Colon (tissue), 2 donors: ENCODE results near the gene LRRC66.

ENCODE experiments used
- FAIRE-seq: peaks from 2 replicates; lab custom pipeline; 2012; peaks lifted over from hg19 to GRCh38; lab: Jason Lieb, UNC
- donor health status: control.
- donor health status: control.

Gene LRRC66

DNA sequence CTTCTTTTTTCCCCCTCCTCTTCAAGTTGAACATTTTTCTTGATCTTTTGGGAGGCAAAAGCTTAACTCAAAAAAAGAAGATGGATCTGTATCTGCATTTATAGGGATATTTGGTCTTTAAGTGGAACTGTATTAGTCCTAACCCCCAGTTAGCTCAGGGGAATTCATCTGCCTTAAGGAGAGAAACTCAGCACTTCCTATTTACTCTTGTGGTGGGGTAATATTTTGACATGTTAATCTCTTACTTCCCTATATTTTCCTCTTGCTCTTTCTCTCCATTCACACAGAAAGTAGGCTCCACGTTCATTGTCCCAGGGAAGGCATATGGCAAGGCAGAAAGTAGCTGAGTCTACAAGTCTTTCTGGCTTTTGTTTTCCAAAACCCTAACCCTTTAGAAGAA lies 5.3 kb downstream of the LRRC66 start:
- FAIRE-seq = no peak

DNA sequence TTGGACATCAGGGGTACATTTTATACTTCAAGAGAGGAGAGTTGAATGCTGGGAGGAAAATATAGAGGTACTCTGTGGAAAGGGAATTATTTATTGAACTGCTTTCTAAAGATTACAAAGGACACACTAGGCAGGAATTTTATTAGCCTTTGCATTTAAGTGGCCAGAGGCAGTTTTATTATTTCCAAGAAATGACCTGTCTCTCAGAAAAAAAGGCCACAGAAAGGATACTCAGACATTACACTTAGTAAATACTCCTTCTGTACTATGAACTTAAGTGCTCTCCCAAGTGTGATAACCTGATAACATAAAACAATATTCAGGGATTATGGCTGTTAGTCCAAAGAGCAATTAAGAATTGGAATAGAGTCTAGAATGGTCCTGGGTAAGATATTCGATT lies 7.5 kb downstream of the LRRC66 start:
- FAIRE-seq = no peak

DNA sequence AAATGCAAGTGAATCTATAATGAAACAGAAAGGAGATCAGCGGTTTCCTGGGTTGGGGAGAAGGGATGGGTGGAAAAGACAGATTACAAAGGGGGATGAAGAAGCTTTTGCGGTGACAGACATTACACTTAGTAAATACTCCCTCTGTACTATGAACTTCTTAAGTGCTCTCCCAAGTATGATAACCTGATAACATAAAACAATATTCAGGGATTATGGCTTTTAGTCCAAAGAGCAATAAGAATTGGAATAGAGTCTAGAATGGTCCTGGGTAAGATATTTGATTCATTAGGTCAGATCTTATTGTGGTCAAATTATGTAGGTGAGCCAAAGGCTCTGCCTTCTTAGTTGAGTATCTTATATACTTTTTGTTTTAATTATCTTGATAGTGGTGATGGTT lies 9.2 kb downstream of the LRRC66 start:
- FAIRE-seq = no peak

DNA sequence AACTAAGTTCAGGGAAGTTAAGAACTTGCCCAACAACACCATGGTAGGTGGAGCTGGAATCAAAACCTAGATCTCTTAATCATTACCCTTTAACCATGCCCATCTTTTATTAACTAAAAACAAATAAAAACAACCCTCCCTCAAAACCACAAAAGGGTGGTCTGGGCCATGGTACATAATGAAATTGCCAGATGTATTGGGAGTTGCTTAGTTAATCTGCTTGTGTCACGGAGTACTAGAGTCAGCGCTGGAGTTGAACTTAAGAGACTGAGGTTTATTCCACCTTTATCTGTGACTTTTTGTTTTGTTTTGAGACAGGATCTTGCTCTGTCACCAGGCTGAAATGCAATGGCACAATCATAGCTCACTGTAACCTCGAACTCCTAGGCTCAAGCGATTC lies 13.3 kb downstream of the LRRC66 start:
- no peak for FAIRE-seq

DNA sequence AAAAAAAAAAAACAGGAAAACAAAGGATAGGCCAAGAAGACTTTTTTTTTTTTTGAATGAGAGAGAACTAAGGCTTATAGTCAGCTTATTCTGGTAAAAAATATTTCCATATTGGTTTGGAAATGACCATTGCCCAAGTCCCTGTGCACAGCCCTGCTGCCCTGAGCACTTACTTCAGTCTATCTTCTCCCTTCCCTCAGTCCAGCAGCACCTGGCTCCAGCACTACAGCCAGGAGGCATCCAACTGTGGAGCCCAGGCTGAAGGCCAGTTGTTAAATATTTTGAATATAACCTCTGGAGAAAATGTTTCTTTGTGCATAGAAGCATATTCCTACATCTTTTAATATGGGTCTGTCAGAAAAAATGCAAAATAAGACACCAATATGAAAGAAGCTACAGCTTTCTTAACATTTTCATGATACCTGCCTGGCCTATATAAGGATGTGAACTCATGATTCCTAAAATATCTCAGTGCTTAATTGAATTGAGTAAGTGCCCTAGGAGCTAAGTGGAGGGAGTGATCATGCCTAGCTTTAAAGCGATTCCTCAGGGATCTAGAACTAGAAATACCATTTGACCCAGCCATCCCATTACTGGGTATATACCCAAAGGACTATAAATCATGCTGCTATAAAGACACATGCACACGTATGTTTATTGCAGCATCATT lies 14.4 kb downstream of the LRRC66 start:
- no peak for FAIRE-seq

DNA sequence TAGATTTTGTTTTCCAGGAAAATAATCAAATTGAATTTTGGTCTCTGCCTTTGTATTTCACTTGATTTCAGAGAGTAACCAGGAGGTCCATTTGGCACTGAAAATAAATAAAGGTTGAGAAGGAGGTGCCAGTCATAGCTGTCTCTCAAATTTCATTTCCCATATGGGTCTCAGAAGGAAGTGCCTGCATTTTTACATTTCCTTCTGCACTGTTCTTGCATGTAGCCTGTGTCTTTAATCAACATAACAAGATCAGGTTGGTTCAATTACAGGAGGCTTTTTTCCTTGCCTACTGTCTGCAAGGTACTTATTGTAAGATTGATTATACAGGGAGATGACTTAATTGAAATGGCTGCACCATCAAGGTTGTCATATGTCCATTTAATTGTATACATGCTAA lies 15.7 kb downstream of the LRRC66 start:
- FAIRE-seq = no peak

DNA sequence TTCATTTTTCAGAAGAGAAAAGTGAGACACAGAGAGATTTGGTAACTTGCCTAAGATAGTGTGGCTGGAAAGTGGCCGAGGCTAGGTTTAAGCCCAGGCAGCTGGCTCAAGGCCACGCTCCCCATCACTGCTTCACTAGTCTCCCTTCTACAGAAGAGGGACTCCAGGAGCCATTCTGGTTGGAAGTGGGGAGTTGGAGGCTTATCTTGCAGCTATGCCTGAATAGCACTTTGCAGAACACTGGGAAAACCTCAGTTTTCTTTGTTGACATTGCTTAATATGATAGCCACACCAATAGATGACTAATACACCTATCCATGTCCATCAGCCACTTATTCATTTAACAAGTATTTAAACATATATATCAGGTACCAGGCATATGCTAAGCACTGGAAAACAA lies 18.5 kb downstream of the LRRC66 start:
- FAIRE-seq = no peak

DNA sequence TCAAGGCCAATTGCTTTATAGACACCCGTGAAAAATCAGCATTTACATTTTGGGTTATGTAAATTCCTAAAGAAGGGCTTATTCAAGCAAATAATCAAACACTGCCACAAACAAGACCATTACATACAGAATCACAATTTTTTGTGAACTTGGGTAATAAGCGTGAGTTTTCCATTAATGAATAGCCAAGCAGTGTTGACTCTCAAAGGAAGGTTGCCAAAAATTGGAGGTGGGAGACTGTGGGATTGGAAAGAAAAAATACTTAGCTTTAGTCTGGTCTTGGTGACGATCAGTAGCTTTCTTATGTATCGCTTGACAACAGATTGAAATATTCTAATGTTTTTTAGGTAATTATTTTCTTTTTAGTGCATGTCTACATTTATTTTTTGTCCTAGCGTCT lies 20.9 kb downstream of the LRRC66 start:
- FAIRE-seq = no peak

DNA sequence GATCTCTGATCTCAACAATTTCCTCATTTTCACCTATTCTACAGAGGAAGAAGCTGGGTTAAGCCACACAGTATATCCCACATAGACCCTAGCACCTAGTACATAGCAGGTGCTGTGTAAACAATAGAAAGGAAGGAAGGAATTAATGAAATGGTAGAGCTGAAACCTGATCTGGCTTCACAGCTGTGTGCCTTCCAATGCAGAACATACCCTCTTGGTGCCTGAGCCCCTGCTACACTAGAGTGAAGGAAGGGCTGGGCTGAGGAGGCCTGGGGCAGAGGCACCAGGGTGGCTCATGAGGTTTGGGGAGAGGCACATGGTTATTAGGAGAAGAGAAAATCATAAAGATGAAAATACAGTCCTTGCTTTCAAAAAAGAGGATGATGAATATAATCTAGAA lies 21.3 kb downstream of the LRRC66 start:
- FAIRE-seq = no peak

DNA sequence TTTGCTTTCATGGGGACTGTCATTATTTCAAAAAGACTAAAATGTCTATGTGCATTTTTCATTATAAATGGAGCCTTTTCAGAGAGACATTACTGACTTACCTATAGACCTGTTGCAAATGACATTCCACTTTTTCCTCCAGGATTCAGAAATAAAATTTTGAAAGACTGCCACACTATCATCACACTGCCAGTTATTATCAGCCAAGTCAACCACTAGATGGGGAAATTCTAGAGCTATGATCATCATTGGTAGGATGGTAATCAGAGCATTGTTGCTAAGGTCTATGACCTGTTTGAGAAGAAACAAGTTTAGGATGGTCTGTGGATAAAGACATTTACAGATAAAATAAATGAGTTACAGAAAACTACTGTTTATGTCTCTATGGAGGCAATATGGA lies 22.5 kb downstream of the LRRC66 start:
- no peak for FAIRE-seq

DNA sequence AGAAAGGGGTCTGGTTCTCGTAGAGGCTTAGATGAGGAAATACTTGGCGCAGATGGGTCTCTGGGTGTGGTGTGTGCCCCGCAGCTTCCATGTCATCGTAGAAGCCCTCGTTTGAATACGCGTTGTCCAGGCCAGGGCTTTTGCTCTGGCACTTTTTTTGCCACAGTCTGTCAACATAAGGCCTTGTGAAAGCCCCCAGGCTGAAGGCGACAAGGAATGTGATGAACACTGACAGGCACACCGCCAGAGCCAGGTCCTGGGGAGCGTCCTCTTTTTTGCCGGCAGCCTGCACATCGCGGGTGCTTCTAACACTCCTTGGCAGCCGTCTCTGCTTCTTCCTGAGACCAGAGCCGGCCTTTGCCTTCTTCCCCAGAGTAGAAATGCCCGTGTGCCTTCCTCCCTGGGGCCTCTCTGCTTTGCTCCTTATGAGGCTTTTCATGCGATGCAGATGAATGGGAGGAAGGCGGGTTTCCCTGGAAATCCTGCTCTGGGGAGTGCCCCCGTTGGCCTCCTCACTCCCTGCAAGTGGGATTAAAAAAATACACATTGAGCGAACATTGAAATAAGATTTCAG lies 24.4 kb downstream of the LRRC66 start:
- FAIRE-seq = no peak

DNA sequence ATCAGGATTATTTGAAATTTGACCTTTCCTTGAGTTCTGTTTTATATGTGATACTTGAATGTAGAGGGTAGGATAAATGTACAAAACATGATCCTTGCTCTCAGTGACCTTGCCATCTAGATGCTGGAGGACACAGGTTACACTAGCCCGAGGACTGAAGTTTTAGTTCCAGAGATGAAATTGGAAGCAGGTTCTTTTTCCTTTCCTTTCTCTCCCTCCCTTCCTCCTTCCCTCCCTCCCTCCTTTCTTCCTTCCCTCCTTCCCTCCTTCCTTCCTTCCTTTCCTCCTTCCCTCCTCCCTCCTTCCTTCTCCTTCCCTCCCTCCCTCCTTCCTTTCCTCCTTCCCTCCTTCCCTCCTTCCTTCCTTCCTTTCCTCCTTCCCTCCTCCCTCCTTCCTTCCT lies 54.3 kb downstream of the LRRC66 start:
- FAIRE-seq = no peak

DNA sequence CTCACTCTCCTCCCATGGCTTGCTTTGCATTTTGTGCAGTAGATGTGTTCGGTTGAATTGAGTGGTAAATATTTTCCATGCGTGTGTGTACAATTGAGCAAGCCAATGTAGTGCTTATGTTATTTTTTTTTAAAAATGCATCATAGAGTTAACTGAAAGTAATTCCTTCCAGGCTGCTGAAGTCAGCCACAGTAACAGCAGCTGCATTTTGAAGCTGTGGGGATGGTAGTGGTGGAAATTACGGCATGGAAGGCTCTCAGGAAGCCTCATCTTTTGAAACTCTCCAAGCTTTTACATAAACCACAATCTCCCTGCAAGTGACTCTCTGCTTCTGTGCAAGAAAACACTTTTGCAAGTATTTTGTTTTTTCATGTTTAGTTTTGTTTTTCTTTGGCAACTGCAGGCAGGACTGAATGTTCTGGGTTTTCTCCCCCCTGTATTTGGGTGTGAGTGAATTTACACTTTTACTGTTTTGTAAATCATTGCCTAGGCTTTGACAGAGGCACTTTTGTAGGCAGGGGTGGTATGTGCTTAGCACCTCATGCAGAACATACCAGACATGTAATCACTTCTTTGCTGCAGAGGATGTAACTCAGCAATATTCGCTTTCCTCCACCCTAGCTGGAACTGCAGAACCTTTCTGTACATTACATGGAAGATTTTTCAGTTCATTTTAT lies 56.2 kb downstream of the LRRC66 start:
- FAIRE-seq = no peak

DNA sequence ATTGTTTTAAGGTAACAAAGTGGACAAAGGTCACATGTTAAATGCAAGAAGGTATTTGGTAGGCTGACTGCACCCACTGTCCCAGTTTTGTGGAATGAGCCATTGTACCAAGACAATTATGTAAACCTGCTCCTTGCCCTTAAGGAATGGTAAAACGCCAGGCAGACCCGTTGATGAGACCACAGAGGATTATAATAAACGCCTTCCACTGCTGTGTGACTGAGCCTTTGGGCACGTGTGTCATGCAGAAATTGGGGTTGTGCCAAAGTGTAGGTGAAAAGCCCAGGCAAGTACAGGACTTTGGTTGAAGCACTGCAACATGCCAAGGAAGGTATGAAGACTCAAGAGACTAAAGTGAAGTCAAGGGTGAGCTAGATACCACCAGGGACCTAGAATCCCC lies 59.7 kb downstream of the LRRC66 start:
- FAIRE-seq = no peak

DNA sequence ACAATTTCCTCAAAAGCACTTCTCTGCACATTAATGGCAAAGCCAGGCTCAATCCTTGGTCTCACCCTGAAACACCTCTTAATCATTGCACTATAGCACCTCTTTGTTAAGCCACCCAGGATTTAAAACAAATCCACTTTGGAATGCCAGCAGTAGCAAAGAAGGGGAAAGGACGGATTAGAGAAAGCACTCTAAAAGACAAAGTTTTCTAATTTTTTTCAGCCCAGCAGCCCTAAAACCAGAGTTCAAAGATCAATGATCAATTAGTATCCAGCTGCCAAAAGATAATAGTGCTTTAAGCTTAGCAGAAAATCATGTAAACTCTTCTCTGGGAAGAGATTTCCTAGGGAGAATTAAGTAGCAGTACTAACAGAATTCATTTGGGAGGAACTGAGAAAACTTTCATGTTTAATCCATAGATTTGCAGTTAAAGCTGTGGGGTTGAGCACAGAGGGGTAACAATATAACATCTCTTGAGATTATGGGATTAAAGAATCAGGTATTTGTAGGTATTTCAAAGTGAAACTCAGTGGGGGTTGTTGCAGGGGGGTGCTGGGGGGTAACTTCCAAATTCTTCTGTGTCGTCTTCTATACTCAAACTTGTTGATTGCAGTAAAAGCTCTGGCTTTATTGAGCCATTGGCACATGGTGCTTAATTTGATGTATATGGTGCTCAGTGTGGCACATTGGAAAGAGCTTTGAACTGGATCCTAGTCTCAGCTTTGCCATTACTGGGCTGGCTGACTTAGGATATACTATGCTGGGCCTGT lies 61.8 kb downstream of the LRRC66 start:
- FAIRE-seq = no peak
